Neural progenitor cell (in vitro differentiated cells): ENCODE results near the gene SLIT1.

ENCODE experiments used
- CTCF ChIP-seq: fragments of 200-600 bp; sonication (generic); IDR thresholded peaks from 2 replicates; pipeline ENCODE4 v1.5.1; 2017; ENCODE audit warnings: antibody characterized with exemption, mild to moderate bottlenecking
- EZH2phosphoT487 ChIP-seq: fragments of 200-600 bp; sonication (generic); IDR thresholded peaks from 2 replicates; pipeline ENCODE4 v1.6.1; 2017; ENCODE audit warnings: antibody characterized with exemption

- no peak for TF ChIP-seq CTCF
- TF ChIP-seq EZH2phosphoT487, result no peak
Measured at GRCh38 chr10:96984541-96985131, 201.1 kb downstream of the SLIT1 start.
